Lower leg skin (tissue), 4 donors: ENCODE data around the gene FRY. TPM values are rescaled to one million over a fixed set of nuclear protein-coding genes. Genes with fewer than 3 reads are reported as not detected.

Source experiments
- DNase-seq, 2 donors: peaks; one replicate each; pipeline ENCODE4 v3.0.0-alpha.2; 2019; ENCODE audit warnings: low spot score in 2 of 2
- H3K4me3 ChIP-seq: fragments of 200-600 bp; sonication (generic); 2 replicates; pipeline ENCODE4 v1.5.1; 2017; ENCODE audit warnings: mild to moderate bottlenecking, low read depth; ENCODE audit not compliant: poor library complexity, severe bottlenecking
- CTCF ChIP-seq, 3 donors: fragments of 450-650 bp; IDR thresholded peaks; one replicate each; pipeline ENCODE4 v1.5.1; 2016; ENCODE audit warnings: antibody characterized with exemption in 3 of 3, mild to moderate bottlenecking in 3 of 3, moderate library complexity in 2 of 3
- POLR2A ChIP-seq, 2 donors: fragments of 450-650 bp; IDR thresholded peaks; one replicate each; pipeline ENCODE4 v1.6.1; 2016 to 2017; ENCODE audit warnings: antibody characterized with exemption in 2 of 2, mild to moderate bottlenecking in 1 of 2, moderate library complexity in 1 of 2
- WGBS, 2 donors: methylation state at CpG; one replicate each; pipeline ENCODE4 v1.1.5; 2018; 5-methylcytosine and 5-hydroxymethylcytosine counted together
- intact Hi-C: fragments of 100-400 bp; cut with DNase I; formaldehyde crosslinking; loops from one replicate; pipeline ENCODE4 v1.15.0; 2023; ENCODE audit warnings: low total_unique reads
- total RNA-seq, 4 donors: library from RNA; depleted of rRNA; stranded (reverse); fragments of >200 nt; gene quantifications; one replicate each; pipeline ENCODE4 v1.1.0, GENCODE V29; 2016

Gene FRY
- total RNA-seq, 4 donors from 2014 or later, result 24.9 to 39.6 (median 35.9) TPM

- TF ChIP-seq CTCF (IDR thresholded peaks at IDR 0.05), result no peak
- TF ChIP-seq POLR2A (IDR thresholded peaks at IDR 0.05), result no peak
- intact Hi-C loops, result no loop called here
- 78% methylated on average over 3 of the region's 3 CpGs for WGBS, 2 donors
- no peak for DNase-seq
- H3K4me3 ChIP-seq, result no peak overlapping the region
These were observed 93.2 kb downstream of the FRY start for GRCh38 chr13:32124743-32125142.

- TF ChIP-seq CTCF (IDR thresholded peaks at IDR 0.05), result no peak
- no peak for TF ChIP-seq POLR2A (IDR thresholded peaks at IDR 0.05)
- WGBS, 2 donors, result 41 to 44% methylated on average over 4 of the region's 4 CpGs
- DNase-seq, result peak in 1 of 2 donors; percentile 23
- no peak overlapping the region for H3K4me3 ChIP-seq
- intact Hi-C loops, result no loop called here
These were observed 93.7 kb downstream of the FRY start for GRCh38 chr13:32125221-32125689.

- no peak overlapping the region for H3K4me3 ChIP-seq
- no peak for DNase-seq
- intact Hi-C loops, result no loop called here
- TF ChIP-seq POLR2A (IDR thresholded peaks at IDR 0.05), result no peak
- no peak for TF ChIP-seq CTCF (IDR thresholded peaks at IDR 0.05)
- 75 to 81% methylated on average over 4 of the region's 4 CpGs for WGBS, 2 donors
These were observed 94.2 kb downstream of the FRY start for GRCh38 chr13:32125751-32126150.

- no peak for TF ChIP-seq CTCF (IDR thresholded peaks at IDR 0.05)
- TF ChIP-seq POLR2A (IDR thresholded peaks at IDR 0.05), result no peak
- intact Hi-C loops, result no loop called here
- H3K4me3 ChIP-seq, result no peak overlapping the region
- 73 to 93% methylated on average over 3 of the region's 3 CpGs for WGBS, 2 donors
- DNase-seq, result no peak
These were observed 94.7 kb downstream of the FRY start for GRCh38 chr13:32126278-32126677.

GRCh38 chr13:32126756-32127155 lies 95.2 kb downstream of the FRY start:
- no peak overlapping the region for H3K4me3 ChIP-seq
- DNase-seq, result no peak
- TF ChIP-seq POLR2A (IDR thresholded peaks at IDR 0.05) (no peak), CTCF (IDR thresholded peaks at IDR 0.05) (no peak)
- intact Hi-C loops, result no loop called here

GRCh38 chr13:32127691-32128090 lies 96.1 kb downstream of the FRY start:
- TF ChIP-seq POLR2A (IDR thresholded peaks at IDR 0.05) (no peak), CTCF (IDR thresholded peaks at IDR 0.05) (no peak)
- no peak overlapping the region for H3K4me3 ChIP-seq
- 94 to 97% methylated on average over 7 of the region's 7 CpGs for WGBS, 2 donors
- intact Hi-C loops, result no loop called here
- DNase-seq, result no peak
